ENCODE results near the gene SCN4B. TPM values are rescaled to one million over a fixed set of nuclear protein-coding genes. Genes with fewer than 3 reads are reported as not detected.

SCN4B gene
- total RNA-seq, 1 donor from 2014 or later: 0.20 TPM

Other genes starting within 250 kb of the SCN4B start
- 0.15 TPM for gene TMPRSS13, start 223.4 kb downstream of the SCN4B start, total RNA-seq
- 7.8 TPM for gene IL10RA, start 166.4 kb downstream of the SCN4B start, total RNA-seq
- not detected for gene TMPRSS4, start 75.7 kb downstream of the SCN4B start, total RNA-seq
- gene SMIM35, start 65.9 kb downstream of the SCN4B start, total RNA-seq: 0.08 TPM
- not detected for gene SCN2B, start 23.8 kb upstream of the SCN4B start, total RNA-seq
- 1.9 TPM for gene JAML, start 72.2 kb upstream of the SCN4B start, total RNA-seq
- 5.8 TPM for gene MPZL3, start 99.5 kb upstream of the SCN4B start, total RNA-seq
- gene MPZL2, start 111.5 kb upstream of the SCN4B start, total RNA-seq: 18.6 TPM
- 1.5 TPM for gene CD3E, start 151.9 kb upstream of the SCN4B start, total RNA-seq
- gene CD3D, start 189.9 kb upstream of the SCN4B start, total RNA-seq: 1.6 TPM
- gene CD3G, start 191.5 kb upstream of the SCN4B start, total RNA-seq: 0.23 TPM
- gene UBE4A, start 206.8 kb upstream of the SCN4B start, total RNA-seq: 22.8 TPM
- gene ATP5MG, start 248.8 kb upstream of the SCN4B start, total RNA-seq: 94.9 TPM

Measured in left lobe of liver (tissue), 1 donor.